HepG2 (cell line): Measurements from ENCODE around the gene SLC22A13. TPM values are rescaled to one million over a fixed set of nuclear protein-coding genes. Genes with fewer than 3 reads are reported as not detected.

Source experiments
- ATAC-seq: fragments of 200-7000 bp; cut with Tn5 transposase; 3 replicates; pipeline ENCODE4 v1.9.1; 2020; ENCODE audit warnings: mild to moderate bottlenecking, moderate library complexity
- BruUV-seq: library from RNA; stranded (reverse); fragments of 400-500 nt; replicated peaks from 2 replicates; lab custom pipeline; 2021; lab: Mats Ljungman, UMichigan
- CTCF ChIA-PET: fragments of 300-600 bp; formaldehyde crosslinking; extraction: SDS; loops from one replicate; lab custom pipeline; 2021; ENCODE audit warnings: low total read pairs, inconsistent platforms, low intra/inter-chr PET ratio; lab: Yijun Ruan, JAX
- POLR2A ChIA-PET: fragments of 350-600 bp; sonication (Branson Sonifier 250); formaldehyde crosslinking; loops from one replicate; lab custom pipeline; 2020; ENCODE audit warnings: antibody characterized with exemption, inconsistent platforms; lab: Yijun Ruan, JAX
- DNase-seq: peaks from one replicate; pipeline ENCODE4 v3.0.0-alpha.2; 2015; ENCODE audit warnings: low spot score
- FAIRE-seq: peaks from 3 replicates; lab custom pipeline; 2011; peaks lifted over from hg19 to GRCh38; lab: Jason Lieb, UNC
- H2AFZ ChIP-seq: one replicate; pipeline ENCODE4 v1.6.1; 2011; ENCODE audit warnings: low read length, inconsistent platforms
- H3K27ac ChIP-seq: fragments of 300-600 bp; 3 replicates; pipeline ENCODE4 v1.8.0; 2011; ENCODE audit warnings: mixed run types, mild to moderate bottlenecking, mixed read lengths, low read length, inconsistent platforms; ENCODE audit not compliant: insufficient read depth; ENCODE audit errors: extremely low read length
- H3K27me3 ChIP-seq, 2 experiments: fragments of 200-600 bp in 1 of 2; 2 replicates in 1 of 2; 3 replicates in 1 of 2; pipeline versions ENCODE4 v1.6.0 to v1.8.0; 2011; ENCODE audit warnings: low read length in 2 of 2, mild to moderate bottlenecking in 2 of 2, moderate library complexity in 2 of 2, inconsistent platforms in 1 of 2; ENCODE audit not compliant: insufficient read depth in 2 of 2, control insufficient read depth in 1 of 2
- H3K36me3 ChIP-seq, 2 experiments: fragments of 200-600 bp in 1 of 2; replicated peaks in 1 of 2; 2 replicates in 1 of 2; 3 replicates in 1 of 2; pipeline versions ENCODE4 v1.5.1 to v1.8.0; 2011; ENCODE audit warnings: low read length in 2 of 2, inconsistent platforms in 1 of 2; ENCODE audit not compliant: insufficient read depth in 2 of 2, control insufficient read depth in 1 of 2
- H3K4me1 ChIP-seq: 2 replicates; pipeline ENCODE4 v1.5.1; 2012; ENCODE audit warnings: low read length, inconsistent platforms; ENCODE audit not compliant: insufficient read depth
- H3K4me2 ChIP-seq: 2 replicates; pipeline ENCODE4 v1.6.0; 2011; ENCODE audit warnings: low read depth, low read length, inconsistent platforms
- H3K4me3 ChIP-seq, 3 experiments: fragments of 200-600 bp in 1 of 3; sonication (generic), shearing (Covaris generic) in 1 of 3; replicated peaks in 1 of 3; 2 replicates each; pipeline ENCODE4 v1.5.1; 2011 to 2016; ENCODE audit warnings: low read length in 3 of 3, inconsistent platforms in 2 of 3, low read depth in 2 of 3, mild to moderate bottlenecking in 2 of 3, control low read depth in 1 of 3, mixed read lengths in 1 of 3; ENCODE audit not compliant: insufficient read depth in 1 of 3
- H3K79me2 ChIP-seq: one replicate; pipeline ENCODE4 v1.6.1; 2011; ENCODE audit warnings: low read length, inconsistent platforms; ENCODE audit not compliant: insufficient read depth
- H3K9ac ChIP-seq: 2 replicates; pipeline ENCODE4 v1.6.0; 2011; ENCODE audit warnings: mild to moderate bottlenecking, low read depth, low read length, inconsistent platforms; ENCODE audit not compliant: insufficient read depth
- H3K9me3 ChIP-seq: 2 replicates; pipeline ENCODE4 v1.5.1; 2012; ENCODE audit warnings: mild to moderate bottlenecking, low read length
- H4K20me1 ChIP-seq: 2 replicates; pipeline ENCODE4 v1.6.0; 2011; ENCODE audit warnings: inconsistent platforms, mild to moderate bottlenecking, low read length, moderate library complexity; ENCODE audit not compliant: insufficient read depth
- KDM5A ChIP-seq: fragments of 200-600 bp; sonication (generic); IDR thresholded peaks from 2 replicates; pipeline ENCODE4 v1.7.0; 2018; ENCODE audit warnings: antibody characterized with exemption, mild to moderate bottlenecking, low read length, borderline replicate concordance
- MED13 ChIP-seq: sonication (generic); formaldehyde crosslinking; IDR thresholded peaks from 2 replicates; pipeline ENCODE4 v1.5.0; 2020; ENCODE audit warnings: missing genetic modification reagents
- PHB2 ChIP-seq: fragments of 450-650 bp; IDR thresholded peaks from 2 replicates; pipeline ENCODE4 v1.6.1; 2018; ENCODE audit not compliant: partially characterized antibody
- PITX1 ChIP-seq: sonication (generic); formaldehyde crosslinking; IDR thresholded peaks from 2 replicates; pipeline ENCODE4 v1.5.1; 2020; ENCODE audit warnings: mild to moderate bottlenecking, missing genetic modification reagents
- SIX4 ChIP-seq: sonication (generic); formaldehyde crosslinking; IDR thresholded peaks from 2 replicates; pipeline ENCODE4 v1.4.0; 2020; ENCODE audit warnings: missing genetic modification reagents
- SRSF1 ChIP-seq: fragments of 200-400 bp; formaldehyde crosslinking; optimal IDR thresholded peaks from 2 replicates; pipeline ENCODE3; 2017; ENCODE audit warnings: mild to moderate bottlenecking, low read depth, low read length, moderate library complexity
- SRSF9 ChIP-seq: fragments of 200-400 bp; formaldehyde crosslinking; IDR thresholded peaks from 2 replicates; pipeline ENCODE4 v1.6.1; 2018; ENCODE audit warnings: borderline replicate concordance, mild to moderate bottlenecking, low read depth, low read length; ENCODE audit not compliant: insufficient read depth, poor library complexity, severe bottlenecking
- TCF7 ChIP-seq: sonication (generic); IDR thresholded peaks from 2 replicates; pipeline ENCODE4 v1.6.1; 2016; ENCODE audit warnings: antibody characterized with exemption, low read depth
- ZNF263 ChIP-seq: sonication (generic); formaldehyde crosslinking; IDR thresholded peaks from 2 replicates; pipeline ENCODE4 v1.4.0; 2020; ENCODE audit warnings: missing genetic modification reagents
- ZNF274 ChIP-seq: sonication (generic); formaldehyde crosslinking; IDR thresholded peaks from 2 replicates; pipeline ENCODE4 v1.5.1; 2020; ENCODE audit warnings: mild to moderate bottlenecking, missing genetic modification reagents
- ZNF33B ChIP-seq: sonication (generic); formaldehyde crosslinking; IDR thresholded peaks from 2 replicates; pipeline ENCODE4 v1.5.1; 2020; ENCODE audit warnings: mild to moderate bottlenecking, missing genetic modification reagents
- WGBS: methylation state at CpG from one replicate; pipeline ENCODE4 v1.1.6; 2017; ENCODE audit warnings: low lambda C conversion rate; 5-methylcytosine and 5-hydroxymethylcytosine counted together
- in situ Hi-C: cut with HindIII; loops from 2 replicates; pipeline ENCODE4 v1.10.0; 2017; ENCODE audit warnings: low pct_unique_long_range_greater_than_20kb; ENCODE audit not compliant: extremely low pct_ligation_motif_present
- intact Hi-C: fragments of 100-400 bp; cut with micrococcal nuclease; formaldehyde crosslinking; loops from one replicate; pipeline ENCODE4 v1.10.0; 2022; ENCODE audit not compliant: unreplicated experiment
- polyA plus RNA-seq, 8 experiments: library from polyadenylated mRNA; depleted of rRNA in 3 of 8; stranded (reverse) in 7 of 8; unstranded in 1 of 8; fragments of >200 nt; fragmentation: Illumina TruSeq in 4 of 8; extraction: Trizol in 4 of 8; gene quantifications; 2 replicates each; pipeline versions ENCODE4 v1.2.1 to v1.2.3, GENCODE V29; 2011 to 2016; ENCODE audit warnings: low read depth in 4 of 8, missing spikeins in 1 of 8, mixed read lengths in 1 of 8; ENCODE audit not compliant: insufficient read depth in 1 of 8
- total RNA-seq, 5 experiments: library from RNA; depleted of rRNA; stranded (reverse); fragments of >200 nt; fragmentation: Illumina TruSeq; extraction: Trizol; gene quantifications; 2 replicates each; pipeline ENCODE4 v1.2.3, GENCODE V29; 2016; ENCODE audit warnings: low read depth in 1 of 5
- TF ChIP-seq, protein P1 (sequence below), 2 experiments: fragments of 450-650 bp in 1 of 2; sonication (generic) in 1 of 2; formaldehyde crosslinking in 1 of 2; IDR thresholded peaks; 2 replicates each; pipeline versions ENCODE4 v1.6.1 to v1.8.0; 2016 to 2022; ENCODE audit warnings: antibody characterized with exemption in 1 of 2, mild to moderate bottlenecking in 1 of 2, missing genetic modification reagents in 1 of 2
- TF ChIP-seq, protein P2 (sequence below): sonication (generic); formaldehyde crosslinking; IDR thresholded peaks from 2 replicates; pipeline ENCODE4 v1.5.0; 2020; ENCODE audit warnings: missing genetic modification reagents, mild to moderate bottlenecking, borderline replicate concordance
- TF ChIP-seq, protein P3 (sequence below): sonication (generic); formaldehyde crosslinking; IDR thresholded peaks from 2 replicates; pipeline ENCODE4 v1.4.0; 2020; ENCODE audit warnings: missing genetic modification reagents, low read depth, mild to moderate bottlenecking, borderline replicate concordance

The SLC22A13 gene
- total and polyA plus RNA-seq, 2 of the 13 experiments (the other 11 are each of a cell fraction or from before 2014, with no cell fraction given), result 0.20 TPM; not detected in 1

GRCh38 chr3:38268087-38268486, 2.5 kb downstream of the SLC22A13 start (continued):
- TF ChIP-seq, protein P1, sequence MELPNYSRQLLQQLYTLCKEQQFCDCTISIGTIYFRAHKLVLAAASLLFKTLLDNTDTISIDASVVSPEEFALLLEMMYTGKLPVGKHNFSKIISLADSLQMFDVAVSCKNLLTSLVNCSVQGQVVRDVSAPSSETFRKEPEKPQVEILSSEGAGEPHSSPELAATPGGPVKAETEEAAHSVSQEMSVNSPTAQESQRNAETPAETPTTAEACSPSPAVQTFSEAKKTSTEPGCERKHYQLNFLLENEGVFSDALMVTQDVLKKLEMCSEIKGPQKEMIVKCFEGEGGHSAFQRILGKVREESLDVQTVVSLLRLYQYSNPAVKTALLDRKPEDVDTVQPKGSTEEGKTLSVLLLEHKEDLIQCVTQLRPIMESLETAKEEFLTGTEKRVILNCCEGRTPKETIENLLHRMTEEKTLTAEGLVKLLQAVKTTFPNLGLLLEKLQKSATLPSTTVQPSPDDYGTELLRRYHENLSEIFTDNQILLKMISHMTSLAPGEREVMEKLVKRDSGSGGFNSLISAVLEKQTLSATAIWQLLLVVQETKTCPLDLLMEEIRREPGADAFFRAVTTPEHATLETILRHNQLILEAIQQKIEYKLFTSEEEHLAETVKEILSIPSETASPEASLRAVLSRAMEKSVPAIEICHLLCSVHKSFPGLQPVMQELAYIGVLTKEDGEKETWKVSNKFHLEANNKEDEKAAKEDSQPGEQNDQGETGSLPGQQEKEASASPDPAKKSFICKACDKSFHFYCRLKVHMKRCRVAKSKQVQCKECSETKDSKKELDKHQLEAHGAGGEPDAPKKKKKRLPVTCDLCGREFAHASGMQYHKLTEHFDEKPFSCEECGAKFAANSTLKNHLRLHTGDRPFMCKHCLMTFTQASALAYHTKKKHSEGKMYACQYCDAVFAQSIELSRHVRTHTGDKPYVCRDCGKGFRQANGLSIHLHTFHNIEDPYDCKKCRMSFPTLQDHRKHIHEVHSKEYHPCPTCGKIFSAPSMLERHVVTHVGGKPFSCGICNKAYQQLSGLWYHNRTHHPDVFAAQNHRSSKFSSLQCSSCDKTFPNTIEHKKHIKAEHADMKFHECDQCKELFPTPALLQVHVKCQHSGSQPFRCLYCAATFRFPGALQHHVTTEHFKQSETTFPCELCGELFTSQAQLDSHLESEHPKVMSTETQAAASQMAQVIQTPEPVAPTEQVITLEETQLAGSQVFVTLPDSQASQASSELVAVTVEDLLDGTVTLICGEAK (IDR thresholded peaks at IDR 0.05), result no peak
- TF ChIP-seq, protein P1 (CRISPR knock-in tag; IDR thresholded peaks at IDR 0.05), result no peak
- TF ChIP-seq MED13 (CRISPR knock-in tag), result no peak

GRCh38 chr3:38268522-38268921, 2.9 kb downstream of the SLC22A13 start:
- Histone ChIP-seq H3K4me3 (no peak overlapping the region), H3K9me3 (no peaks in the 10 kb centered on the region), H4K20me1 (no peaks in the 10 kb centered on the region), H3K9ac (no peak overlapping the region), H3K79me2 (no peaks in the 10 kb centered on the region), H3K4me1 (peaks cover 11% of the 10 kb centered on the region), H3K36me3 (no peaks in the 10 kb centered on the region), H3K4me2 (no peak overlapping the region), H3K27me3 (0 out of 5 replicates have a peak, but pooled peaks cover 0 to 4% of the 10 kb centered on the region in 2 experiments), H3K27ac (no peak overlapping the region), H2AFZ (no peak overlapping the region)
- BruUV-seq, result no TSS peak
- ATAC-seq, result no peak
- FAIRE-seq, result no peak
- DNase-seq, result no peak
- in situ Hi-C loops (no loop called here), intact Hi-C loops (no loop called here)
- ChIA-PET POLR2A (no interaction called here), CTCF (no interaction called here)
- WGBS, result 11% methylated on average over 1 of the region's 1 CpG
- no peak for TF ChIP-seq SRSF9
- TF ChIP-seq, protein P2, sequence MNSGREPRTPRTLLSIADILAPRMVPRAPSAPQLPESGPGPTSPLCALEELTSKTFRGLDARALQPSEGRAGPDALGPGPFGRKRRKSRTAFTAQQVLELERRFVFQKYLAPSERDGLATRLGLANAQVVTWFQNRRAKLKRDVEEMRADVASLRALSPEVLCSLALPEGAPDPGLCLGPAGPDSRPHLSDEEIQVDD (CRISPR knock-in tag), result no peak
- no peak for TF ChIP-seq TCF7
- no peak for TF ChIP-seq ZNF274 (CRISPR knock-in tag)
- TF ChIP-seq KDM5A, result no peak
- TF ChIP-seq SIX4 (CRISPR knock-in tag), result no peak
- TF ChIP-seq PITX1 (CRISPR knock-in tag), result no peak
- TF ChIP-seq ZNF33B (CRISPR knock-in tag), result no peak
- no peak for TF ChIP-seq ZNF263 (CRISPR knock-in tag)
- TF ChIP-seq PHB2, result no peak
- TF ChIP-seq, protein P3, sequence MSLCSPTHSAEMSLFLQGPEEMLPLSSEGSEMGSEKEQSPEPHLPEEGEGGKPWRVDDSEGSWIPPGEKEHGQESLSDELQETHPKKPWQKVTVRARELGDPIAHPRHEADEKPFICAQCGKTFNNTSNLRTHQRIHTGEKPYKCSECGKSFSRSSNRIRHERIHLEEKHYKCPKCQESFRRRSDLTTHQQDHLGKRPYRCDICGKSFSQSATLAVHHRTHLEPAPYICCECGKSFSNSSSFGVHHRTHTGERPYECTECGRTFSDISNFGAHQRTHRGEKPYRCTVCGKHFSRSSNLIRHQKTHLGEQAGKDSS (CRISPR knock-in tag), result no peak
- no peak for TF ChIP-seq SRSF1
